HepG2 (cell line): ENCODE measurements around the gene PLD6. TPM values are rescaled to one million over a fixed set of nuclear protein-coding genes. Genes with fewer than 3 reads are reported as not detected.

ENCODE experiments used
- ATAC-seq: fragments of 200-7000 bp; cut with Tn5 transposase; 3 replicates; pipeline ENCODE4 v1.9.1; 2020; ENCODE audit warnings: mild to moderate bottlenecking, moderate library complexity
- BruUV-seq: library from RNA; stranded (reverse); fragments of 400-500 nt; replicated peaks from 2 replicates; lab custom pipeline; 2021; lab: Mats Ljungman, UMichigan
- CTCF ChIA-PET: fragments of 300-600 bp; formaldehyde crosslinking; extraction: SDS; loops from one replicate; lab custom pipeline; 2021; ENCODE audit warnings: low total read pairs, inconsistent platforms, low intra/inter-chr PET ratio; lab: Yijun Ruan, JAX
- POLR2A ChIA-PET: fragments of 350-600 bp; sonication (Branson Sonifier 250); formaldehyde crosslinking; loops from one replicate; lab custom pipeline; 2020; ENCODE audit warnings: antibody characterized with exemption, inconsistent platforms; lab: Yijun Ruan, JAX
- DNase-seq: peaks from one replicate; pipeline ENCODE4 v3.0.0-alpha.2; 2015; ENCODE audit warnings: low spot score
- FAIRE-seq: peaks from 3 replicates; lab custom pipeline; 2011; peaks lifted over from hg19 to GRCh38; lab: Jason Lieb, UNC
- H2AFZ ChIP-seq: one replicate; pipeline ENCODE4 v1.6.1; 2011; ENCODE audit warnings: low read length, inconsistent platforms
- H3K27ac ChIP-seq: fragments of 300-600 bp; 3 replicates; pipeline ENCODE4 v1.8.0; 2011; ENCODE audit warnings: mixed run types, mild to moderate bottlenecking, mixed read lengths, low read length, inconsistent platforms; ENCODE audit not compliant: insufficient read depth; ENCODE audit errors: extremely low read length
- H3K27me3 ChIP-seq, 2 experiments: fragments of 200-600 bp in 1 of 2; 2 replicates in 1 of 2; 3 replicates in 1 of 2; pipeline versions ENCODE4 v1.6.0 to v1.8.0; 2011; ENCODE audit warnings: low read length in 2 of 2, mild to moderate bottlenecking in 2 of 2, moderate library complexity in 2 of 2, inconsistent platforms in 1 of 2; ENCODE audit not compliant: insufficient read depth in 2 of 2, control insufficient read depth in 1 of 2
- H3K36me3 ChIP-seq, 2 experiments: fragments of 200-600 bp in 1 of 2; replicated peaks in 1 of 2; 2 replicates in 1 of 2; 3 replicates in 1 of 2; pipeline versions ENCODE4 v1.5.1 to v1.8.0; 2011; ENCODE audit warnings: low read length in 2 of 2, inconsistent platforms in 1 of 2; ENCODE audit not compliant: insufficient read depth in 2 of 2, control insufficient read depth in 1 of 2
- H3K4me1 ChIP-seq: 2 replicates; pipeline ENCODE4 v1.5.1; 2012; ENCODE audit warnings: low read length, inconsistent platforms; ENCODE audit not compliant: insufficient read depth
- H3K4me2 ChIP-seq: 2 replicates; pipeline ENCODE4 v1.6.0; 2011; ENCODE audit warnings: low read depth, low read length, inconsistent platforms
- H3K4me3 ChIP-seq, 3 experiments: fragments of 200-600 bp in 1 of 3; sonication (generic), shearing (Covaris generic) in 1 of 3; replicated peaks in 1 of 3; 2 replicates each; pipeline ENCODE4 v1.5.1; 2011 to 2016; ENCODE audit warnings: low read length in 3 of 3, inconsistent platforms in 2 of 3, low read depth in 2 of 3, mild to moderate bottlenecking in 2 of 3, control low read depth in 1 of 3, mixed read lengths in 1 of 3; ENCODE audit not compliant: insufficient read depth in 1 of 3
- H3K79me2 ChIP-seq: one replicate; pipeline ENCODE4 v1.6.1; 2011; ENCODE audit warnings: low read length, inconsistent platforms; ENCODE audit not compliant: insufficient read depth
- H3K9ac ChIP-seq: 2 replicates; pipeline ENCODE4 v1.6.0; 2011; ENCODE audit warnings: mild to moderate bottlenecking, low read depth, low read length, inconsistent platforms; ENCODE audit not compliant: insufficient read depth
- H3K9me3 ChIP-seq: 2 replicates; pipeline ENCODE4 v1.5.1; 2012; ENCODE audit warnings: mild to moderate bottlenecking, low read length
- H4K20me1 ChIP-seq: 2 replicates; pipeline ENCODE4 v1.6.0; 2011; ENCODE audit warnings: inconsistent platforms, mild to moderate bottlenecking, low read length, moderate library complexity; ENCODE audit not compliant: insufficient read depth
- AHR ChIP-seq: IDR thresholded peaks from 2 replicates; pipeline ENCODE4 v1.6.1; 2018; ENCODE audit warnings: missing genetic modification reagents, missing compliant biosample characterization
- DNMT1 ChIP-seq: sonication (generic); formaldehyde crosslinking; IDR thresholded peaks from 2 replicates; pipeline ENCODE4 v1.5.1; 2020; ENCODE audit warnings: mild to moderate bottlenecking, missing genetic modification reagents
- ESRRA ChIP-seq: sonication (generic); formaldehyde crosslinking; IDR thresholded peaks from 2 replicates; pipeline ENCODE4 v1.5.1; 2020; ENCODE audit warnings: mild to moderate bottlenecking, low read depth, missing genetic modification reagents
- FOXK1 ChIP-seq: sonication (generic); formaldehyde crosslinking; IDR thresholded peaks from 2 replicates; pipeline ENCODE4 v1.4.0; 2020; ENCODE audit warnings: low read depth, missing genetic modification reagents, borderline replicate concordance
- FOXM1 ChIP-seq: sonication (generic); formaldehyde crosslinking; IDR thresholded peaks from 2 replicates; pipeline ENCODE4 v1.5.0; 2020; ENCODE audit warnings: missing genetic modification reagents
- NFRKB ChIP-seq: fragments of 450-650 bp; IDR thresholded peaks from 2 replicates; pipeline ENCODE4 v1.6.1; 2017
- NR2F1 ChIP-seq, 2 experiments: fragments of 450-650 bp in 1 of 2; formaldehyde crosslinking in 1 of 2; IDR thresholded peaks; 2 replicates each; pipeline versions ENCODE4 v1.5.0 to v1.6.1; 2016 to 2020; ENCODE audit warnings: mild to moderate bottlenecking in 1 of 2, missing compliant biosample characterization in 1 of 2, missing genetic modification reagents in 1 of 2, moderate library complexity in 1 of 2
- RFXAP ChIP-seq: sonication (generic); formaldehyde crosslinking; IDR thresholded peaks from 2 replicates; pipeline ENCODE4 v1.4.0; 2020; ENCODE audit warnings: missing genetic modification reagents, borderline replicate concordance
- SMAD1 ChIP-seq: sonication (generic); formaldehyde crosslinking; IDR thresholded peaks from 2 replicates; pipeline ENCODE4 v1.4.0; 2020; ENCODE audit warnings: missing genetic modification reagents, low read depth, mild to moderate bottlenecking, borderline replicate concordance
- ZNF121 ChIP-seq: sonication (generic); formaldehyde crosslinking; IDR thresholded peaks from 2 replicates; pipeline ENCODE4 v1.5.0; 2020; ENCODE audit warnings: mild to moderate bottlenecking, missing genetic modification reagents
- ZNF253 ChIP-seq: sonication (generic); formaldehyde crosslinking; IDR thresholded peaks from 2 replicates; pipeline ENCODE4 v1.8.0; 2022; ENCODE audit warnings: mild to moderate bottlenecking, missing genetic modification reagents, borderline replicate concordance
- ZNF329 ChIP-seq: sonication (generic); formaldehyde crosslinking; IDR thresholded peaks from 2 replicates; pipeline ENCODE4 v1.9.0; 2021; ENCODE audit warnings: low read depth, mild to moderate bottlenecking, missing genetic modification reagents
- ZNF331 ChIP-seq: sonication (generic); formaldehyde crosslinking; IDR thresholded peaks from 2 replicates; pipeline ENCODE4 v1.4.0; 2020; ENCODE audit warnings: missing genetic modification reagents
- ZNF44 ChIP-seq: sonication (generic); formaldehyde crosslinking; IDR thresholded peaks from 2 replicates; pipeline ENCODE4 v1.5.1; 2020; ENCODE audit warnings: mild to moderate bottlenecking, missing genetic modification reagents
- ZNF605 ChIP-seq: sonication (generic); formaldehyde crosslinking; IDR thresholded peaks from 2 replicates; pipeline ENCODE4 v1.8.0; 2022; ENCODE audit warnings: mild to moderate bottlenecking, missing genetic modification reagents
- ZNF839 ChIP-seq: sonication (generic); formaldehyde crosslinking; IDR thresholded peaks from 2 replicates; pipeline ENCODE4 v1.4.0; 2020; ENCODE audit warnings: missing genetic modification reagents, mild to moderate bottlenecking, borderline replicate concordance
- WGBS: methylation state at CpG from one replicate; pipeline ENCODE4 v1.1.6; 2017; ENCODE audit warnings: low lambda C conversion rate; 5-methylcytosine and 5-hydroxymethylcytosine counted together
- in situ Hi-C: cut with HindIII; loops from 2 replicates; pipeline ENCODE4 v1.10.0; 2017; ENCODE audit warnings: low pct_unique_long_range_greater_than_20kb; ENCODE audit not compliant: extremely low pct_ligation_motif_present
- intact Hi-C: fragments of 100-400 bp; cut with micrococcal nuclease; formaldehyde crosslinking; loops from one replicate; pipeline ENCODE4 v1.10.0; 2022; ENCODE audit not compliant: unreplicated experiment
- polyA plus RNA-seq, 8 experiments: library from polyadenylated mRNA; depleted of rRNA in 3 of 8; stranded (reverse) in 7 of 8; unstranded in 1 of 8; fragments of >200 nt; fragmentation: Illumina TruSeq in 4 of 8; extraction: Trizol in 4 of 8; gene quantifications; 2 replicates each; pipeline versions ENCODE4 v1.2.1 to v1.2.3, GENCODE V29; 2011 to 2016; ENCODE audit warnings: low read depth in 4 of 8, missing spikeins in 1 of 8, mixed read lengths in 1 of 8; ENCODE audit not compliant: insufficient read depth in 1 of 8
- total RNA-seq, 5 experiments: library from RNA; depleted of rRNA; stranded (reverse); fragments of >200 nt; fragmentation: Illumina TruSeq; extraction: Trizol; gene quantifications; 2 replicates each; pipeline ENCODE4 v1.2.3, GENCODE V29; 2016; ENCODE audit warnings: low read depth in 1 of 5
- TF ChIP-seq, protein P1 (sequence below): sonication (generic); formaldehyde crosslinking; conservative IDR thresholded peaks from 2 replicates; pipeline ENCODE4 v1.8.1; 2023; ENCODE audit warnings: missing genetic modification reagents

PLD6 gene
- total and polyA plus RNA-seq, 2 of the 13 experiments (the other 11 are each of a cell fraction or from before 2014, with no cell fraction given) = 5.2 to 11.4 TPM

DNA sequence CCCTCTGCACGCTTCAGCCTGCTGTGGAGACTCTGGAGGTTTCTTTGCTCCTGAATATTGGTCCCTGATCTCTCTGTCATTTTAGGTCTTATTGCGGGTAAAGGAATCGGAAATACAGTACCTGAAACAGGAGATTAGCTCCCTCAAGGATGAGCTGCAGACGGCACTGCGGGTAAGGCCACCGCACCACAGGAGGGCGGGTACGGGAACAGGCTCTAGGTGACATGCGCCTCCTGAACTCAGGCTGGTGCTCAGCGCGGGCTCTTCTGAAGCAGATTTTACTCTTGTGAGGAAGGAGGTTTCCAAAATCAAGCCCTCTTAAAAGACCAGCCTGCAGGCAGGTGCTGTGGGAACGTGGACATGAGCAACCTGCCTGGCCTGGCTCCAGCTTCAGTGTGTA is 29.8 kb downstream of the PLD6 start (continued):
- TF ChIP-seq RFXAP (CRISPR knock-in tag) = no peak

DNA sequence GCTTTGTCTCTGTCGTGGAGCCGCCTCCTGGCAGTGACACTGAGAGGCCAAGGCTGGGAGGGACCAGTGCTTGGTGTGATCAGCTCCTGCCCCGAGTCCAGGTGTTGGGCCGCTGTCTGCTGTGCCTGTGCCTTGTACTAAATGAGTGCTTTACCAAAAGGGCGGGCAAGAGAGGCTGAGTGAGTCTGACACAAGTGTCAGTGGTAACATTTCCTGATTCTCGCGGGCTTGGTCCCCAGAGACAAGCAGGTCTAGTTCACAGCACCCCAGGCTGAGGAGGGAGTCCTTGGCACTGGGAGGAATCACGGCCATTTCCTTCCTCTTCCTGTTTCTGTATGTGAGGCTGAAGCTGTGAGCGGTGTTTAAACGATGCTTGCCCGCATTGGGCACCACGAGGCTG is 30.2 kb downstream of the PLD6 start:
- Histone ChIP-seq H2AFZ (no peak overlapping the region), H3K27me3 (no peaks in the 10 kb centered on the region), H3K36me3 (peaks cover 31 to 80% of the 10 kb centered on the region in 2 experiments; a peak in 4 of 5 replicates), H3K9ac (no peak overlapping the region)
- TF ChIP-seq DNMT1 (CRISPR knock-in tag) = no peak
- no peak for TF ChIP-seq AHR
- no peak for TF ChIP-seq NR2F1 (CRISPR knock-in tag; IDR thresholded peaks at IDR 0.05)
- TF ChIP-seq ZNF253 (CRISPR knock-in tag) = no peak
- TF ChIP-seq ZNF331 (CRISPR knock-in tag) = no peak
- TF ChIP-seq, protein P1, sequence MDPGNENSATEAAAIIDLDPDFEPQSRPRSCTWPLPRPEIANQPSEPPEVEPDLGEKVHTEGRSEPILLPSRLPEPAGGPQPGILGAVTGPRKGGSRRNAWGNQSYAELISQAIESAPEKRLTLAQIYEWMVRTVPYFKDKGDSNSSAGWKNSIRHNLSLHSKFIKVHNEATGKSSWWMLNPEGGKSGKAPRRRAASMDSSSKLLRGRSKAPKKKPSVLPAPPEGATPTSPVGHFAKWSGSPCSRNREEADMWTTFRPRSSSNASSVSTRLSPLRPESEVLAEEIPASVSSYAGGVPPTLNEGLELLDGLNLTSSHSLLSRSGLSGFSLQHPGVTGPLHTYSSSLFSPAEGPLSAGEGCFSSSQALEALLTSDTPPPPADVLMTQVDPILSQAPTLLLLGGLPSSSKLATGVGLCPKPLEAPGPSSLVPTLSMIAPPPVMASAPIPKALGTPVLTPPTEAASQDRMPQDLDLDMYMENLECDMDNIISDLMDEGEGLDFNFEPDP = no peak
- no peak for TF ChIP-seq ZNF329
- no peak for TF ChIP-seq FOXK1 (CRISPR knock-in tag)
- TF ChIP-seq SMAD1 (CRISPR knock-in tag) = no peak
- no peak for TF ChIP-seq ZNF121 (CRISPR knock-in tag)
- no peak for TF ChIP-seq ESRRA (CRISPR knock-in tag)
- no peak for TF ChIP-seq FOXM1 (CRISPR knock-in tag)
- no peak for TF ChIP-seq ZNF44 (CRISPR knock-in tag)
- no peak for TF ChIP-seq ZNF605 (CRISPR knock-in tag)
- TF ChIP-seq NFRKB = no peak
- no peak for TF ChIP-seq ZNF839 (CRISPR knock-in tag)
- TF ChIP-seq, all 625 proteins: peak for 0
- ChIA-PET POLR2A (no interaction called here), CTCF (no interaction called here)
- DNase-seq = no peak
- in situ Hi-C loops (no loop called here), intact Hi-C loops (no loop called here)
- H3K9me3 ChIP-seq = no peaks in the 10 kb centered on the region
- H3K4me3 ChIP-seq = no peak overlapping the region
- H3K4me1 ChIP-seq = no peaks in the 10 kb centered on the region
- no peak overlapping the region for H3K27ac ChIP-seq
- no peak for FAIRE-seq
- no TSS peak for BruUV-seq
- H4K20me1 ChIP-seq = no peaks in the 10 kb centered on the region
- no peak for ATAC-seq
- no peaks in the 10 kb centered on the region for H3K79me2 ChIP-seq
- 97% methylated on average over 5 of the region's 12 CpGs for WGBS
- H3K4me2 ChIP-seq = no peak overlapping the region
